Kidney epithelial cell (primary cell): ENCODE data around the gene MBD3. TPM values are rescaled to one million over a fixed set of nuclear protein-coding genes. Genes with fewer than 3 reads are reported as not detected.

Experiments
- DNase-seq: peaks from one replicate; pipeline ENCODE4 v3.0.0-alpha.2; 2010; ENCODE audit warnings: low read depth
- H3K27me3 ChIP-seq: 2 replicates; pipeline ENCODE4 v1.6.0; 2011; ENCODE audit warnings: low read length; ENCODE audit not compliant: control insufficient read depth, insufficient read depth
- H3K36me3 ChIP-seq: 2 replicates; pipeline ENCODE4 v1.5.1; 2011; ENCODE audit warnings: low read length; ENCODE audit not compliant: control insufficient read depth, insufficient read depth
- H3K4me3 ChIP-seq: 2 replicates; pipeline ENCODE4 v1.5.1; 2011; ENCODE audit warnings: low read depth, mild to moderate bottlenecking, control low read depth, low read length
- CTCF ChIP-seq: IDR thresholded peaks from 2 replicates; pipeline ENCODE4 v1.5.1; 2011; ENCODE audit warnings: mild to moderate bottlenecking, moderate library complexity, low read length, control low read depth, inconsistent platforms; ENCODE audit not compliant: insufficient read depth, poor library complexity, severe bottlenecking
- total RNA-seq: library from RNA; depleted of rRNA; stranded (reverse); fragments of >200 nt; gene quantifications from 2 replicates; pipeline ENCODE4 v1.2.3, GENCODE V29; 2015

The MBD3 gene
- total RNA-seq, 1 donor from 2014 or later: 118 TPM

GRCh38 chr19:1609103-1609396, 16.4 kb upstream of the MBD3 start:
- Histone ChIP-seq H3K36me3 (peaks cover 3% of the 10 kb centered on the region), H3K4me3 (no peak overlapping the region), H3K27me3 (no peaks in the 10 kb centered on the region)
- no peak for DNase-seq
- no peak for TF ChIP-seq CTCF

GRCh38 chr19:1608359-1609102, 15.9 kb upstream of the MBD3 start:
- no peak overlapping the region for H3K4me3 ChIP-seq
- no peaks in the 10 kb centered on the region for H3K27me3 ChIP-seq
- H3K36me3 ChIP-seq: peaks cover 3% of the 10 kb centered on the region
- no peak for DNase-seq
- TF ChIP-seq CTCF: no peak

- no peaks in the 10 kb centered on the region for H3K27me3 ChIP-seq
- peaks cover 3% of the 10 kb centered on the region for H3K36me3 ChIP-seq
- peak overlapping the region; percentile 38 for H3K4me3 ChIP-seq
- DNase-seq: no peak
- TF ChIP-seq CTCF: no peak
Measured at GRCh38 chr19:1606138-1606651, 13.5 kb upstream of the MBD3 start.

GRCh38 chr19:1605236-1606137, 12.8 kb upstream of the MBD3 start, which contains the start of gene UQCR11:
UQCR11 (minus strand) TSS chr19:1605462; CDS start chr19:1605409, 53 bp downstream.
- DNase-seq: peak; percentile 76
- Histone ChIP-seq H3K27me3 (no peaks in the 10 kb centered on the region), H3K36me3 (peaks cover 3% of the 10 kb centered on the region), H3K4me3 (peak within 1 kb of the TSS; percentile 97)
- peak; percentile 57 for TF ChIP-seq CTCF

GRCh38 chr19:1602091-1602707, 9.5 kb upstream of the MBD3 start:
- peaks cover 1% of the 10 kb centered on the region for H3K36me3 ChIP-seq
- H3K4me3 ChIP-seq: no peak overlapping the region
- H3K27me3 ChIP-seq: no peaks in the 10 kb centered on the region
- TF ChIP-seq CTCF: no peak
- no peak for DNase-seq
